Activated naive CD8-positive, alpha-beta T cell (primary cell): ENCODE data around the gene CTNNBL1.
"Not testable (repeated sequence)": the region's sequence is repeated elsewhere in the genome, so short reads cannot be mapped to it uniquely, and the experiment has no call there.

Experiments
- H3K27ac Mint-ChIP-seq: one replicate; pipeline ENCODE4 v1.8.0; 2021; ENCODE audit warnings: mixed read lengths
- H3K27me3 Mint-ChIP-seq: one replicate; pipeline ENCODE4 v1.8.0; 2021; ENCODE audit warnings: mixed read lengths
- H3K36me3 Mint-ChIP-seq: one replicate; pipeline ENCODE4 v1.8.0; 2021; ENCODE audit warnings: mixed read lengths
- H3K4me1 Mint-ChIP-seq: one replicate; pipeline ENCODE4 v1.8.0; 2021; ENCODE audit warnings: low read depth, mixed read lengths
- H3K4me3 Mint-ChIP-seq: one replicate; pipeline ENCODE4 v1.8.0; 2021; ENCODE audit warnings: mild to moderate bottlenecking, mixed read lengths
- H3K9me3 Mint-ChIP-seq: one replicate; pipeline ENCODE4 v1.8.0; 2021; ENCODE audit warnings: low read depth, mixed read lengths

The CTNNBL1 gene

GRCh38 chr20:37690626-37691369, 3.0 kb upstream of the CTNNBL1 start:
- Mint-ChIP-seq H3K36me3 (no peaks in the 10 kb centered on the region), H3K27ac (no peak overlapping the region), H3K27me3 (peaks cover 6% of the 10 kb centered on the region), H3K4me1 (peaks cover 31% of the 10 kb centered on the region), H3K9me3 (no peaks in the 10 kb centered on the region), H3K4me3 (no peak overlapping the region)

GRCh38 chr20:37692459-37693166, 1.2 kb upstream of the CTNNBL1 start:
- no peaks in the 10 kb centered on the region for H3K36me3 Mint-ChIP-seq
- H3K4me1 Mint-ChIP-seq: peaks cover 30% of the 10 kb centered on the region
- no peak overlapping the region for H3K27ac Mint-ChIP-seq
- peak overlapping the region; percentile 96 for H3K4me3 Mint-ChIP-seq
- H3K9me3 Mint-ChIP-seq: no peaks in the 10 kb centered on the region
- H3K27me3 Mint-ChIP-seq: peaks cover 6% of the 10 kb centered on the region

- H3K36me3 Mint-ChIP-seq: no peaks in the 10 kb centered on the region
- peaks cover 29% of the 10 kb centered on the region for H3K4me1 Mint-ChIP-seq
- H3K27ac Mint-ChIP-seq: peak overlapping the region; percentile 87
- H3K4me3 Mint-ChIP-seq: peak overlapping the region; percentile 96
- peaks cover 6% of the 10 kb centered on the region for H3K27me3 Mint-ChIP-seq
- no peaks in the 10 kb centered on the region for H3K9me3 Mint-ChIP-seq
These were observed 592 bp upstream of the CTNNBL1 start for GRCh38 chr20:37693242-37693634.

- peaks cover 2% of the 10 kb centered on the region for H3K27me3 Mint-ChIP-seq
- peaks cover 42% of the 10 kb centered on the region for H3K4me1 Mint-ChIP-seq
- H3K4me3 Mint-ChIP-seq: peak overlapping the region; percentile 63
- H3K9me3 Mint-ChIP-seq: no peaks in the 10 kb centered on the region
- H3K36me3 Mint-ChIP-seq: peaks cover 2% of the 10 kb centered on the region
- H3K27ac Mint-ChIP-seq: peak overlapping the region; percentile 24
These were observed 2.0 kb downstream of the CTNNBL1 start for GRCh38 chr20:37695684-37696342.

GRCh38 chr20:37697314-37697713, 3.5 kb downstream of the CTNNBL1 start:
- Mint-ChIP-seq H3K27me3 (no peaks in the 10 kb centered on the region), H3K27ac (no peak overlapping the region), H3K4me3 (peak overlapping the region; percentile 4), H3K9me3 (no peaks in the 10 kb centered on the region), H3K4me1 (peaks cover 42% of the 10 kb centered on the region), H3K36me3 (peaks cover 2% of the 10 kb centered on the region)

- Mint-ChIP-seq H3K27me3 (no peaks in the 10 kb centered on the region), H3K27ac (no peak overlapping the region), H3K36me3 (peaks cover 2% of the 10 kb centered on the region), H3K4me1 (peaks cover 40% of the 10 kb centered on the region), H3K4me3 (no peak overlapping the region), H3K9me3 (no peaks in the 10 kb centered on the region)
These were observed 5.4 kb downstream of the CTNNBL1 start for GRCh38 chr20:37699202-37699601.

GRCh38 chr20:37700301-37700700, 6.5 kb downstream of the CTNNBL1 start:
- no peak overlapping the region for H3K27ac Mint-ChIP-seq
- H3K4me1 Mint-ChIP-seq: peaks cover 38% of the 10 kb centered on the region
- H3K9me3 Mint-ChIP-seq: no peaks in the 10 kb centered on the region

GRCh38 chr20:37701676-37702075, 7.8 kb downstream of the CTNNBL1 start:
- not testable (repeated sequence) for H3K9me3 Mint-ChIP-seq, H3K4me3 Mint-ChIP-seq, H3K27ac Mint-ChIP-seq, H3K36me3 Mint-ChIP-seq, H3K27me3 Mint-ChIP-seq
- peaks cover 37% of the 10 kb centered on the region for H3K4me1 Mint-ChIP-seq

More at GRCh38 chr20:37700301-37700700, 6.5 kb downstream of the CTNNBL1 start:
- Mint-ChIP-seq H3K36me3 (peaks cover 2% of the 10 kb centered on the region), H3K4me3 (no peak overlapping the region), H3K27me3 (no peaks in the 10 kb centered on the region)

- peaks cover 5% of the 10 kb centered on the region for H3K36me3 Mint-ChIP-seq
- H3K4me1 Mint-ChIP-seq: peaks cover 36% of the 10 kb centered on the region
- no peak overlapping the region for H3K4me3 Mint-ChIP-seq
- no peaks in the 10 kb centered on the region for H3K9me3 Mint-ChIP-seq
- no peaks in the 10 kb centered on the region for H3K27me3 Mint-ChIP-seq
- H3K27ac Mint-ChIP-seq: no peak overlapping the region
These were observed 8.7 kb downstream of the CTNNBL1 start for GRCh38 chr20:37702403-37703034.

GRCh38 chr20:37703035-37703845, 9.4 kb downstream of the CTNNBL1 start:
- Mint-ChIP-seq H3K4me3 (no peak overlapping the region), H3K27me3 (no peaks in the 10 kb centered on the region), H3K36me3 (peaks cover 5% of the 10 kb centered on the region), H3K4me1 (peaks cover 35% of the 10 kb centered on the region), H3K27ac (no peak overlapping the region), H3K9me3 (no peaks in the 10 kb centered on the region)

GRCh38 chr20:37704955-37705354, 11.1 kb downstream of the CTNNBL1 start:
- H3K36me3 Mint-ChIP-seq: peaks cover 9% of the 10 kb centered on the region

GRCh38 chr20:37706298-37706697, 12.5 kb downstream of the CTNNBL1 start:
- Mint-ChIP-seq H3K9me3 (no peaks in the 10 kb centered on the region), H3K36me3 (peaks cover 9% of the 10 kb centered on the region), H3K4me3 (no peak overlapping the region), H3K27ac (no peak overlapping the region), H3K27me3 (no peaks in the 10 kb centered on the region), H3K4me1 (peaks cover 32% of the 10 kb centered on the region)

More at GRCh38 chr20:37704955-37705354, 11.1 kb downstream of the CTNNBL1 start:
- H3K27ac Mint-ChIP-seq: no peak overlapping the region
- H3K4me1 Mint-ChIP-seq: peaks cover 31% of the 10 kb centered on the region
- H3K27me3 Mint-ChIP-seq: no peaks in the 10 kb centered on the region
- no peak overlapping the region for H3K4me3 Mint-ChIP-seq
- H3K9me3 Mint-ChIP-seq: no peaks in the 10 kb centered on the region

GRCh38 chr20:37711001-37711400, 17.2 kb downstream of the CTNNBL1 start:
- no peaks in the 10 kb centered on the region for H3K27me3 Mint-ChIP-seq
- H3K4me3 Mint-ChIP-seq: no peak overlapping the region
- H3K9me3 Mint-ChIP-seq: no peaks in the 10 kb centered on the region
- peaks cover 18% of the 10 kb centered on the region for H3K36me3 Mint-ChIP-seq
- peaks cover 50% of the 10 kb centered on the region for H3K4me1 Mint-ChIP-seq
- H3K27ac Mint-ChIP-seq: no peak overlapping the region
